ENCODE results near the gene CCDC57. TPM values are rescaled to one million over a fixed set of nuclear protein-coding genes. Genes with fewer than 3 reads are reported as not detected.

CCDC57 gene
- total RNA-seq, 4 donors from 2014 or later: 8.4 to 21.6 (median 16.4) TPM

DNA sequence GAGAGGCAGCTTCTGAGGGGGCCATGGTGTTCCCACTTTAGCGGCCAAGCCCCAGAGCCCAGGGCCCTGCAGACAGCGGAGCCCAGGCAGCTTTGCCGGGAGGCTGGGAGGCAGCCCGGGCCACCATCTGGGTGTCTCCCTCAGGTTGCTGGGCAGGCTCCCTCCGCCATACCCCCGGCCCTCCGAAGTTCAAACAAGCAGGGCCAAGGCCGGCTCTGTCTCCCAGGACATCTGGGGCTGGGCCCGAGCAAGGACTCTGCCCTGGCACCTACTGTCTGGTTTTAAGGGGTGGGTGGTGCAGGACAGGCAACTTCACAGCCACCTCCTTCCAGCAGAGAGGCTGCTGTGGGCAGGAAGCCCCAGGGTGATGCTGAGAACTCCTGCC lies 149.7 kb downstream of the CCDC57 start:
- peaks cover 25 to 33% (median 28%) of the 10 kb centered on the region in 4 donors for H3K4me1 ChIP-seq
- intact Hi-C loops (cut with DNase I): no loop called here

GRCh38 chr17:82062076-82062983 lies 150.3 kb downstream of the CCDC57 start:
- Histone ChIP-seq H3K4me3 (no peak overlapping the region), H3K36me3 (peaks cover 28 to 71% (median 68%) of the 10 kb centered on the region in 4 donors), H3K4me1 (peaks cover 25 to 33% (median 28%) of the 10 kb centered on the region in 4 donors), H3K9me3 (no peaks in the 10 kb centered on the region), H3K27me3 (no peaks in the 10 kb centered on the region), H3K27ac (replicated peaks in 1 of 4) (no peak overlapping the region)
- 86% methylated on average over 16 of the region's 24 CpGs for whole genome bisulfite sequencing
- DNase-seq (ENCODE audit: extremely low spot score): no peak
- TF ChIP-seq, protein P1, sequence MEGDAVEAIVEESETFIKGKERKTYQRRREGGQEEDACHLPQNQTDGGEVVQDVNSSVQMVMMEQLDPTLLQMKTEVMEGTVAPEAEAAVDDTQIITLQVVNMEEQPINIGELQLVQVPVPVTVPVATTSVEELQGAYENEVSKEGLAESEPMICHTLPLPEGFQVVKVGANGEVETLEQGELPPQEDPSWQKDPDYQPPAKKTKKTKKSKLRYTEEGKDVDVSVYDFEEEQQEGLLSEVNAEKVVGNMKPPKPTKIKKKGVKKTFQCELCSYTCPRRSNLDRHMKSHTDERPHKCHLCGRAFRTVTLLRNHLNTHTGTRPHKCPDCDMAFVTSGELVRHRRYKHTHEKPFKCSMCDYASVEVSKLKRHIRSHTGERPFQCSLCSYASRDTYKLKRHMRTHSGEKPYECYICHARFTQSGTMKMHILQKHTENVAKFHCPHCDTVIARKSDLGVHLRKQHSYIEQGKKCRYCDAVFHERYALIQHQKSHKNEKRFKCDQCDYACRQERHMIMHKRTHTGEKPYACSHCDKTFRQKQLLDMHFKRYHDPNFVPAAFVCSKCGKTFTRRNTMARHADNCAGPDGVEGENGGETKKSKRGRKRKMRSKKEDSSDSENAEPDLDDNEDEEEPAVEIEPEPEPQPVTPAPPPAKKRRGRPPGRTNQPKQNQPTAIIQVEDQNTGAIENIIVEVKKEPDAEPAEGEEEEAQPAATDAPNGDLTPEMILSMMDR (IDR thresholded peaks at IDR 0.05): no peak
- TF ChIP-seq POLR2AphosphoS5 (IDR thresholded peaks at IDR 0.05) (no peak), POLR2A (IDR thresholded peaks at IDR 0.05; ENCODE audit: low read depth) (no peak), EP300 (IDR thresholded peaks at IDR 0.05) (no peak)
- intact Hi-C loops (cut with DNase I): no loop called here

More for the DNA sequence above, 149.7 kb downstream of the CCDC57 start:
- Histone ChIP-seq H3K27me3 (no peaks in the 10 kb centered on the region), H3K9me3 (no peaks in the 10 kb centered on the region), H3K4me3 (no peak overlapping the region), H3K36me3 (peaks cover 22 to 64% (median 61%) of the 10 kb centered on the region in 4 donors), H3K27ac (replicated peaks in 1 of 4) (no peak overlapping the region)
- TF ChIP-seq, protein P1 (IDR thresholded peaks at IDR 0.05): no peak
- TF ChIP-seq POLR2AphosphoS5 (IDR thresholded peaks at IDR 0.05) (no peak), POLR2A (IDR thresholded peaks at IDR 0.05; ENCODE audit: low read depth) (no peak), EP300 (IDR thresholded peaks at IDR 0.05) (no peak)
- no CpG with 5 or more reads among the region's 9 CpGs for WGBS
- no peak for DNase-seq (ENCODE audit: extremely low spot score)

- H3K4me1 ChIP-seq: peaks cover 21 to 31% (median 25%) of the 10 kb centered on the region in 4 donors
- intact Hi-C loops (cut with DNase I): no loop called here
- no peaks in the 10 kb centered on the region for H3K9me3 ChIP-seq
- H3K27ac ChIP-seq (replicated peaks in 1 of 4): no peak overlapping the region
- DNase-seq (ENCODE audit: extremely low spot score): no peak
- H3K4me3 ChIP-seq: no peak overlapping the region
- H3K27me3 ChIP-seq: no peaks in the 10 kb centered on the region
- no peak for TF ChIP-seq POLR2A (IDR thresholded peaks at IDR 0.05; ENCODE audit: low read depth)
- TF ChIP-seq, protein P1 (IDR thresholded peaks at IDR 0.05): no peak
- no peak for TF ChIP-seq POLR2AphosphoS5 (IDR thresholded peaks at IDR 0.05)
- no peak for TF ChIP-seq EP300 (IDR thresholded peaks at IDR 0.05)
- WGBS: 89% methylated on average over 16 of the region's 34 CpGs
- peaks cover 39 to 81% (median 78%) of the 10 kb centered on the region in 4 donors for H3K36me3 ChIP-seq
These were observed 151.4 kb downstream of the CCDC57 start for GRCh38 chr17:82061047-82061925.

DNA sequence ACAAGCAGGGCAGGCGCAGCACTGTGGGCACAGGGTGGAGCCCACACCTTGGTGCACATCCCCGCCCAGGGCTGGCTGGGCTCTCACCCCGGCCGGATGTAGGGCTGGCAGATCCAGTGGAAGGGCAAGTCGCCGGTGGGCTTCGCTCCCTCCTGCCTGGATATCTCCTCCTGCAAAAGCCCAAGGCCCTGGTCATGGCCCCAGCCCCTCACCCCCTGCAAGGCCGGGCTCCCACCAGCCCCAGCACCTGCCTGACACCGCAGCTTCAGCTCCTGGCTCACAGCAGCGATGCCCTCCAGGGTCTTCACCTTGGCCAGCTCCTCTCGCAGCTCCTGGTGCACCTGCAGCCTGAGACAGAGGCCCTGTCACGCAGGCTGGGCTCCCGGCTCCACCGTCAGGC lies 152.0 kb downstream of the CCDC57 start:
- TF ChIP-seq EP300 (IDR thresholded peaks at IDR 0.05) (no peak), POLR2AphosphoS5 (IDR thresholded peaks at IDR 0.05) (no peak), POLR2A (IDR thresholded peaks at IDR 0.05; ENCODE audit: low read depth) (no peak)
- TF ChIP-seq, protein P1 (IDR thresholded peaks at IDR 0.05): no peak
- H3K27ac ChIP-seq (replicated peaks in 1 of 4): no peak overlapping the region
- H3K36me3 ChIP-seq: peaks cover 45 to 88% (median 85%) of the 10 kb centered on the region in 4 donors
- 93% methylated on average over 4 of the region's 14 CpGs for WGBS
- intact Hi-C loops (cut with DNase I): no loop called here
- peaks cover 15 to 25% (median 19%) of the 10 kb centered on the region in 4 donors for H3K4me1 ChIP-seq
- H3K9me3 ChIP-seq: no peaks in the 10 kb centered on the region
- H3K27me3 ChIP-seq: no peaks in the 10 kb centered on the region
- no peak overlapping the region for H3K4me3 ChIP-seq
- DNase-seq (ENCODE audit: extremely low spot score): no peak

Data from esophagus muscularis mucosa (tissue), 4 donors.